ENCODE results near the gene ZNF746. TPM values are rescaled to one million over a fixed set of nuclear protein-coding genes. Genes with fewer than 3 reads are reported as not detected.
A peak's percentile ranks its signal among the peaks of the same experiment; 100 is the strongest.

Gene ZNF746
- total RNA-seq, 1 experiment from 2014 or later, result 17.1 TPM

DNA sequence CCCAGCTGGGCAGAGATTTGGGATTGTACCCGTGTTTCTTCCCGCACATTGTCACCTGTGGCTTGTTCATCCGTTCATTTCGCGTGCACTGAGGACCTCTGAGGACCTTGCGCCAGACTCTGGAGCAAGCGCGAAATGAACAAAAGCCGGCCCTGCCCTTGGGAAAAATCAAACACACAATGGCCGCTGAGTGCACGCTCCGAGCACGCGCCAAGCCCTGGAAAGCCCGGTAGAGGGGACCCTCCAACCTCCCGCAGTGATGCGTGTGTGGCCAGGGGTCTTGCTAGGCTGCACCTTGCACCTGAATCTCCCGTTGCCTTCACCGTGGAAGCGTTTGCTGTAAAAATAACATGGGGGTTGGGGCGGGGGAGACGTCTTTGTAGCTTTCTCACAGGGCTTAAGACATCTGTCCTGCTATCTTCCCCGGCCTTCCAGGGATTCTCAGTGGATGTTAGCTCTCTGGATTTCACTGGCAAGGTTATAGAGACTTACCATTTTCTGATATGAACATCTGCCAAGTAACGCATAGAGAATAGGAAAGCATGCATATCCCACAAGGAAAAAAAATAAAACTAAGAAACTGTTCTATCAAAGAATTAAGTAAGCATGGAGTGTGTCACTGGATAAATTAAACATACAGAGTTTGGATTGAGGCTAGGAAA lies 74.0 kb downstream of the ZNF746 start:
- CTCF ChIA-PET, result interaction anchor here (0.9 to 3.4 kb wide), 11 partner anchors 9 to 202 kb away, joined by 3 to 30 read pairs (median 9); partner anchors contain the start of genes ZNF777 and ZNF783
- peaks cover 11% of the 10 kb centered on the region for H3K4me1 Mint-ChIP-seq
- no peak for DNase-seq (ENCODE audit: low spot score)

GRCh38 chr7:149422914-149423301 lies 74.7 kb downstream of the ZNF746 start:
- DNase-seq (ENCODE audit: low spot score), result peak; percentile 42
- peak; percentile 9; the same call in 1 of the 2 replicates for ATAC-seq
- Mint-ChIP-seq H3K27ac (no peak overlapping the region), H3K36me3 (no peaks in the 10 kb centered on the region), H3K27me3 (ENCODE audit: low read depth) (peaks cover 14% of the 10 kb centered on the region), H3K9me3 (no peaks in the 10 kb centered on the region), H3K4me1 (peaks cover 11% of the 10 kb centered on the region), H3K4me3 (peak overlapping the region; percentile 57)
- POLR2A ChIA-PET, result interaction anchor here (0.8 kb wide), 1 partner anchor 38 kb away, joined by 3 read pairs; the partner anchor contains the start of gene ZNF777
- CTCF ChIA-PET, result interaction anchor here (0.7 to 3.4 kb wide), 16 partner anchors 9 to 417 kb away, joined by 3 to 30 read pairs (median 6); partner anchors contain the start of genes ZNF777 and ZNF783
- no peak for TF ChIP-seq TEAD1 (CRISPR knock-in tag; IDR thresholded peaks at IDR 0.05)
- no peak for TF ChIP-seq FOXJ3 (CRISPR knock-in tag; IDR thresholded peaks at IDR 0.05; ENCODE audit: borderline replicate concordance)
- TF ChIP-seq ESRRA (CRISPR knock-in tag; IDR thresholded peaks at IDR 0.05; ENCODE audit: borderline replicate concordance), result no peak
- TF ChIP-seq ZMAT4 (CRISPR knock-in tag; IDR thresholded peaks at IDR 0.05), result no peak
- TF ChIP-seq, protein P1, sequence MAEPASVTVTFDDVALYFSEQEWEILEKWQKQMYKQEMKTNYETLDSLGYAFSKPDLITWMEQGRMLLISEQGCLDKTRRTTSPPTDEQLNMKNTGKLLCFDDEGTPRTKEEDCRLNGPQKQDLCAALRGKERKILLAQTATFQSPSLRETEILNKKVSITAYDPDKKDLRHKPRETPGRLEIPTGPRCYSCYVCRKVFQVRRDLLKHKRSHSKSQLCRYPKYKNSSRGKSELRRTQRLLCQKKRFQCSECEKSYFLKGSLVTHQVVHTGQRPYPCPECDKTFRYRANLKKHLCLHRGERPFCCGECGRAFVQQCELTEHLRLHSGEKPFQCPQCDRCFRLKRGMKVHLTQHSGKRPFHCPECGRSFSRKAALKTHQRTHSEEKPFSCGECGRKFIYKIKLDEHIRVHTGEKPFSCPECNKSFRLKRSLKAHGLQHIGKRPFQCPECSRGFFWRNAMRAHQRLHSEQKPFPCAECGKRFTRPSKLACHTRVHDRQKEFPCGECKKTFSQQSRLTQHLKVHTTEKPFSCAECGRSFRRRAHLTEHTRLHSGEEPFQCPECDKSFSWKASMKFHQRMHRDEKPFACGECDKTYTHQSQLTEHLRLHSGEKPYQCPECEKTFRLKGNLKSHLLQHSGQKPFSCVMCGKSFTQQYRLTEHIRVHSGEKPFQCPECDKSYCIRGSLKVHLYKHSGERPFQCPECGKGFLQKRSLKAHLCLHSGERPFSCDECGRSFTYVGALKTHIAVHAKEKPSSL (CRISPR knock-in tag; conservative IDR thresholded peaks at IDR 0.05), result no peak
- no peak for TF ChIP-seq ZNF281 (CRISPR knock-in tag; IDR thresholded peaks at IDR 0.05)
- no peak for TF ChIP-seq ZNF219 (CRISPR knock-in tag; IDR thresholded peaks at IDR 0.05; ENCODE audit: borderline replicate concordance)
- TF ChIP-seq MXD4 (CRISPR knock-in tag; IDR thresholded peaks at IDR 0.05; ENCODE audit: borderline replicate concordance), result no peak
- TF ChIP-seq E2F5 (CRISPR knock-in tag; IDR thresholded peaks at IDR 0.05), result 0 out of 2 replicates have a peak, but pooled peaks have one; percentile 30

More for the DNA sequence above, 74.0 kb downstream of the ZNF746 start:
- H3K27me3 Mint-ChIP-seq (ENCODE audit: low read depth), result peaks cover 14% of the 10 kb centered on the region
- POLR2A ChIA-PET, result interaction anchor here (0.8 kb wide), 1 partner anchor 37 kb away, joined by 3 read pairs; the partner anchor contains the start of gene ZNF777
- no peak for ATAC-seq
- H3K9me3 Mint-ChIP-seq, result no peaks in the 10 kb centered on the region
- no peaks in the 10 kb centered on the region for H3K36me3 Mint-ChIP-seq
- H3K27ac Mint-ChIP-seq, result no peak overlapping the region
- TF ChIP-seq ZNF219 (CRISPR knock-in tag; IDR thresholded peaks at IDR 0.05; ENCODE audit: borderline replicate concordance), result no peak
- TF ChIP-seq CTCF (IDR thresholded peaks at IDR 0.05), result no peak
- no peak for TF ChIP-seq GRHL2 (CRISPR knock-in tag; IDR thresholded peaks at IDR 0.05; ENCODE audit: insufficient replicate concordance, severe bottlenecking)
- no peak for TF ChIP-seq NR1H2 (CRISPR knock-in tag; IDR thresholded peaks at IDR 0.05)
- TF ChIP-seq ELF4 (CRISPR knock-in tag; IDR thresholded peaks at IDR 0.05; ENCODE audit: low read depth), result no peak
- TF ChIP-seq, protein P1 (CRISPR knock-in tag; conservative IDR thresholded peaks at IDR 0.05), result no peak
- H3K4me3 Mint-ChIP-seq, result peak overlapping the region; percentile 57
